GM21717 (cell line): ENCODE measurements around the gene PROM2.

ENCODE experiments used
- ATAC-seq: cut with Tn5 transposase; IDR thresholded peaks from one replicate; pipeline ENCODE4 v1.9.1; 2021; ENCODE audit warnings: mild to moderate bottlenecking, moderate library complexity; ENCODE audit not compliant: unreplicated experiment

Gene PROM2

DNA sequence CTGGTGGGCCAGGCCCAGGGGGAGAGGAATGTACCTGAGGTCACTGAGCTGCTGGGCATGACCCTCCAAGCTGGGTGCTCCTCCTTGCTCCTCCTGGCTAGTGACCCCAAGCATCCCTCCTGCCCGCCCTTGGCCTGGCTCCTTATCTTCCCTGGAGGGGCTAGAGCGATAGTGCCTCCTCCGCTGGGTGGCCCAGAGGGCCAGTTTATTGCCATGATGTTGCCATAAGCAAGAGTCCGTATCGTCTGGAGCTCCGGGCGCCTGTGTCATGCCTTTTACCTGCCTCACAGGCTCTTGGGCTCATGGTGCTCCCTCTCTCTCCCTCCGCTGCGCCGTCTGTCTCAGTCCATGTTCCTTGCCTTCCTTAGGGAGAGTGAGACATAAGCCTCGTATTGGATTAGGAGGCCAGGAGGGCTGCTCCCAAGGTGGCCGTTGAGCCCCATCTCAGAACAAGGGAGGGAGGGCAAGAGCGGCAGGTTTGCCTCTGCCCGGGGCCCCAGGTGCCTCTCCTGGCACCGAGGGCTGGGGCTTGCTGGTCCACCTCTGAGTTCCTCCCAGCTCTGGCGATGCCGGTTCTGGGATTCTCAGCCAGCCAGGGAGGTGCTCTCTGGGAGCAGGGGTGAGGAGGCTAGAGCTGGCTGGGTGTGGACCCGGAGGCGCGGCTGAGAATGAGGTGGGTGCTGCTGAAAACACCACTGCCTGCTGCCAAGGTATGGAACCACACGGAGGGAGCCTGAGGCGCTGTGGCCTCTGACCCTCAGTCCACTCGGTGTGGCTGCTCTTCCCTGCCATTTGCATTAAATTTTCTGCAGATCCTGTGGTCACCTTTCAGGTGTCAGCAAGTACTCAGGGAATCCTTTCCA is 45.5 kb downstream of the PROM2 start:
- no peak for ATAC-seq

DNA sequence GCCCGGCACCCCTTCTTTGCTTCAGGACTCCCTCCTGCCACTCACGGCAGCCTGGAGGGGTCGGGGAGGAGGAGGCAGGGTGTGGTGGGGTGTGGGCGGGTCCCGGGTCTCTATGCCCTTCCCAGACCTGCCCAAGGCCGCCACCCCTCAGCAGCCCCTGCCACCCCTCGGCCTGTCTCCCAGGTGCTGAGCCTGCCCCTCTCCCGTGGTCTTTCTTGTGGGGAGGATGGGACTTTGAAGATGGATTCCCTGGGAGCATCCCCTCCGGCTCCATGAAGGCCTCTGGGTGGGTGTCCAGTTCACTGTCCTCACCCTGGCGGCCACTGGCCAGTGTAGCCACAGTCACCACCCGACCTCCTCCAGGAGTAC is 46.1 kb downstream of the PROM2 start:
- ATAC-seq = no peak

DNA sequence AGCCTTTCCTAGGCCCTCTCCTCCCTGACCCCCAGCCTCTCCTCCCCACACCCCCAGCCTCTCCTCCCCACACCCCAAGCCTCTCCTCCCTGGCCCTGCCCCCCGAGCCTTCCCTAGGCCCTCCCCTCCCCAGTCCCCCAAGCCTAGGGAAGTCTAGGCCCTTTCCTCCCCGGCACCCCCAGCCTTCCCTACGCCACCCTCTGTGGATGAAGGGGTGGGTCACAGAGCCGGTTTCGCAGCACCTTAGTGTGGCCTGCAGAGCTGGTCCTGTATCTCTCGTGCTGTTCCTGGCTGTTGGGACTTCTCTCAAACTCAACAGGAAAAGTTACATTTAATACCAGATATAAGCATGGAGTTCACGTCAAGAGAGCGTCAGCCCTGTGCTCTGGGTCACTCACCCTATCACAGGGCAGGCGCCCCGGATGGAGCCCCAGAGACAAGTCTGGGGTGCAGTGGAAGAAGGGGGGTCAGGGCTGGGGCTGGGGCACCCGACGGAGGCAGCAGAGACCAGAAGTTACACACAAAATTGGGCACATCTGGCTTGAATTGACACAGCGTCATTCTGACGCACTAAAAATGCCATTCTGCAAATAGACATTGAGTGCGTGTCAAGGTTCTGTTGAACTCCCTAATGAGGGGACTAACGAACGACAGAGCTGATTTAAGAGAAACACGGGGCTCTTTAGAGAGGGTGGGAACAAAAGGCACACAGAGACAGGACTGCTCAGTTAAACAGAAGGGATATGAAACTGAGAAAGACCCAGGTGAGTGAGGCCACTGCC is 46.9 kb downstream of the PROM2 start:
- no peak for ATAC-seq

DNA sequence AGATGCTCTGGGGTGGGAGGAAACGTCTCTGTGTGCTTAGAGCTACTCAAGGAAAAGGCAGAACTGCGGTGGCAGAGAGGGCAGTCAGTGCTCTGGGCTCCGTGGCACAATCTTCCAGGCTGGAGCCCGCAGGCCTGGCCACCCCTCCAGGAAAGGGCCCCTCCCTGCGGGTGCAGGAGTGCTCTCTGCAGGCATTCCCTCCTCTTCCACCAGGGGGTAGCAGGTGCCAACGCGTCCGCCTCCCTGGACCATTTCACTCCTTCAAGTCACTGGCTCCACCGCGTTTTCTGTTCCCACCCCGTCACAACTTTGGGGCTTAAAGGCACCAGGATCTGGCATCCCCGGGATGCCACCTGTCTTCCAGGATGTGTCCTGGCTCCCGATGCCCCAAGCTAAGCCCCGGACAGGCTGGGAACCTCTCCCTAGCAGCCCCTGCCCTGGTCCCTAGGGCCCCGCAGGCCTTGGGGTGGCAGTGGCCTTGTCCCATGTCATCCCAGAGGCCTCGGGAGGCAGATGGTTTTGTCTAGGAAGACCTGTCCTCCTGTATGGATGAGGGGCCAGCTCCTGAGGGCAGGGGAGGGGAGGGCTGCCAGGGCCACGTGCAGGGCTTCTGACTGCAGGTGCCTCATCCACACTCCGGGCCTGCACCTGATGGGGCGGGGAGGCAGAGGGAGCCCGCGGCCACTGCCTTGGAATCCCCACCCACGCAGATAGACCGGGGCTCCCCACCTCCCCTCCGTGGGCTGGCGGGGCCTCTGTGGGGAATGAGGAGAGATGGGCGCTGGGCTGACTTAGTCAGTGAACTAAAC is 49.3 kb downstream of the PROM2 start:
- no peak for ATAC-seq

DNA sequence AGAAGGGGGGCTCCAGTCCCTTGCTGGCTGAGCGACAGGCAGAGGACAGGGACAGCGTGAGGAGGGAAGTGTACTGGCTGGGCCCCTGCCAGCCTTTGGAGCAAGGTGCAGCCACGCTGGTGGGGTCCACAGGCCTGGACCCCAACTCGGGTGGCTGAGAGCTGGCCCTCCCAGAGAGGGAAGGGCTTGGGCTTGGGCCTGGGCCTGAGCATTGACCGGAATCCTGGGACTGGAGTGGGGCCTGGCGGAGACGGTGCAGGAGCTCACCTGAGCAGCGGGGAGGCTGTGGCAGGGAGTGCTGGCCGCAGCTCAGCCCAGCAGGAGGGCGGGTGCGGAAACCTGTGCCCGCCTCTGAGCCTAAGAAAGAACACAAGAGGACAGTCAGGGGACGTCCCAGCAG is 50.8 kb downstream of the PROM2 start:
- ATAC-seq = no peak

DNA sequence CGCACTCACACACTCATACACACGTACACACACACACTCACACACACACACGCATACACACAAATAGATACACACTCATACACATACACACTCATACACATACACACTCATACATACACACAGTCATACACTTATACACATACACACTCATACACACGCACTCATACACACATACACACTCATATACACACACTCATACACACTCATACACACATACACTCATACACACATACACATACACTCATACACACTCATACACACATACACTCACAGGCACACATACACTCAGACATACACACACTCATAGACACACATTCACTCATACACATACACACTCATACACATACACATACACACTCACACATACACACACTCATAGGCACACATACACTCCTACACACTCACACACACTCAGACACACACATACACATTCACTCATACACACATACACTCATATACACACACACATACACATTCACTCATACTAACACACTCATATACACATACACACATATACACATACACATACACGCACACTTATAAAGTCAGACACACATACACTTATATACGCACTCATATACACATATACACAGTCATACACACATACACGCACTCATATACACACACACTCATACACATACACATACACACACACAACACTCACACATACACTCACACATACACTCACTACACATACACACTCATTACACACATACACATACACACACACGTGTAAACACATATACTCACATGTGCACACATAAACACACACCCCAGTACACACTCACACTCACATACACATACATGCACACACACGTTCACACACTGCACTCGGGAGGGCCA is 51.6 kb downstream of the PROM2 start:
- ATAC-seq = no peak

DNA sequence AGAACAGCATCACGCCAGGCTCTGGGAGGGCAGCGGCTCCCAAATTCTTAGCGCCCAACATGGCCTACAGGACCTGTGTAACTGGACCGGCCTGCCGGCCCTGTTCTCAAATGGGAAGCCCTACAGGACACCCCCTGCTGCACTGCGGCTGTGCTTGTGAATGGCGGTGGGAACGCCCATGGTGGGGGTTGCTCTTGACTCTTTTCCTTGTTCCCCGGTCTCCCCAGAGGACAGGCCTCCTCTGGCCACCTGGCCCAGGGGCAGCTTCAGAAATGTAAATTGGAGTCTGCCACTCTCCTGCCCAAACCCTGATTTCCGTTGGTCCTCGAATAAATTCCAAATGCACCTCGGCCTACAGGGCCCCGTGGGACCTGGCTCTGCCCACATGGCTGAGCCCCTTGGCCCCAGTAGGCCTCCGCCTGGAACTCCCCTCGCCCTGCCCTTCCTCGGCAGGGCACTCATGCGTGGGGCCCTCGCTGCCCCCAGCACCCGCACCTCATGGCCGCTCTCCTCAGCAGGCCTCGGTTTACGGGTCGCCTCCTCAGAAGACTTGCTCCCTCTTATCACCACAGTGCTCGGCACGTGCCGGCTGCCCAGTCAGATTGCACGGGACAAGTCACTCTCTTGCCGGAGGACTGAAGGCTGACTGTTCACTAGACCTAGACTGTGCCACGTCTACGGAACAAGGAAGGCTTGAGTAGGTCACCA is 52.3 kb downstream of the PROM2 start:
- no peak for ATAC-seq

DNA sequence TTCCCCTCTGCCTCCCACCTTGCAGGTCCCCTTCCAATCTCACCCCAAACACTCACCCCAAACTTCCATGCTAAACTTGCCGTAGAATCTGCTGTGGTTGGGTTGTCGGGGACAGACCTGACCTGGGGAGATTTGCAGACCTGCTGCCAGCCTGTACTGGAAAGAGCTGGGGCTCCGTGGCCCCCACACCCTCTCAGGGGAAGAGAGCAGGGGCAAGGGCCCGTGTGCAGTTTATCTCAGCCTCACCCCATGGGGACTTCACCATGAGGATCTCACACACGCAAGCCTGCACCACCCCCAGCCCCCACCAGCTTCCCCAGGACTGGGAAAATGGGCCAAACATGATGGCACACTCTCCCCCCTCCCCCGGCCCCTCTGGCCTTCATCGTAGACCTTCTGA is 53.6 kb downstream of the PROM2 start:
- ATAC-seq = no peak

DNA sequence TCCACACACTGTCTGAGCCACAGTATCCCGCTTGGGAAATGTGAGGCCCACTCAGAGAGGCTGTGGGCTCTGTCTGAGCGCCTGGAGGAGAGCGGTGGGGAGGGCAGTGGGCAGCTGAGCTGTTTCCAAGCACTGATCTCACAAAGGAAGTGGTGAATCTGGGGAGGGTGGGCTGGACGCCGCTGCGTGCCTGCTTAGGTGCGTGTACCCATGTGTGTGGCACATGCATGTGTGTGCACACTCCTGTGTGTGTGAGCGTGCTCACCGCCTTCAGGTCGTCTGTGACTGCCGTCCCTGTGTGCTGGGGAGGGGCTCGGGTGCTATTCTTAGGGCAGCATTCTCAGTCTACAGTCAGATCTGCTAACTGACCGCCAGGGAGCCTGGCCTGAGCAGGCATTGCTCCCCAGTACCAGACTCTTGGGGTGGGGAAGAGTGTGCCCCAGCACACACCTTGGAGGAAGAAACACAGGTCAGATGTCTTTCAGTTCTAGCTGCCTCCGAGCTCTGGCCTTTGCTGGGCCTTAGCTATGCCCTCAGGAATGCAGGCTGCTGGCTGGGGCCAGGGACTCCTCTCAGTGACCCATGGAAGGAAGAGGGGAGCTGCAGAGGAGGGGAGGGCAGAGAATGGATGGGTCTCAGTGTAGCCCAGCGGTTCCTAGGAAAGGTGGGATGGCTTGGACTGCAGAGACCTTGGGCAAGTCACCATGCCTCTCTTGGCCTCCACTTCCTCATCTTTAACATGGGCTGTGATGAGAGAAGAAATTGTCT is 54.3 kb downstream of the PROM2 start:
- no peak for ATAC-seq

DNA sequence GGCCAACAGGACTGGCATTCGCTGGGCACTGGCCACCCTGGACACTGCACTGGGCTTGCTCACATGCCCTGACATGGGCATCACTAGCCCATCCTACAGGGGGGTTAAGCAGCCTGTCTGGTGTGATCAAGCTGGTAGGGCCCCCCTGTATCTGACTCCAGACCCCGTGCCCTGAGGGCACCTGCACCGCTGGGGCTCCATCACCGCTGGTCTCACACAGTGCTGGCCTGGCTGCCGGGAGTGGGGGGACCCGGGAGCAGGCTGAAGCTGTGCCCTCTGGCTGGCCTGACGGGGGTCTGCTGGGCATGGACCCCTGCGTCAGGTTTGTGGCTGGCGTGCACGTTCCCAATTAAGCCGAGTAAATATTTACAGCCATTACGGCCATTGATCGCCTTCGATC is 55.2 kb downstream of the PROM2 start:
- no peak for ATAC-seq

DNA sequence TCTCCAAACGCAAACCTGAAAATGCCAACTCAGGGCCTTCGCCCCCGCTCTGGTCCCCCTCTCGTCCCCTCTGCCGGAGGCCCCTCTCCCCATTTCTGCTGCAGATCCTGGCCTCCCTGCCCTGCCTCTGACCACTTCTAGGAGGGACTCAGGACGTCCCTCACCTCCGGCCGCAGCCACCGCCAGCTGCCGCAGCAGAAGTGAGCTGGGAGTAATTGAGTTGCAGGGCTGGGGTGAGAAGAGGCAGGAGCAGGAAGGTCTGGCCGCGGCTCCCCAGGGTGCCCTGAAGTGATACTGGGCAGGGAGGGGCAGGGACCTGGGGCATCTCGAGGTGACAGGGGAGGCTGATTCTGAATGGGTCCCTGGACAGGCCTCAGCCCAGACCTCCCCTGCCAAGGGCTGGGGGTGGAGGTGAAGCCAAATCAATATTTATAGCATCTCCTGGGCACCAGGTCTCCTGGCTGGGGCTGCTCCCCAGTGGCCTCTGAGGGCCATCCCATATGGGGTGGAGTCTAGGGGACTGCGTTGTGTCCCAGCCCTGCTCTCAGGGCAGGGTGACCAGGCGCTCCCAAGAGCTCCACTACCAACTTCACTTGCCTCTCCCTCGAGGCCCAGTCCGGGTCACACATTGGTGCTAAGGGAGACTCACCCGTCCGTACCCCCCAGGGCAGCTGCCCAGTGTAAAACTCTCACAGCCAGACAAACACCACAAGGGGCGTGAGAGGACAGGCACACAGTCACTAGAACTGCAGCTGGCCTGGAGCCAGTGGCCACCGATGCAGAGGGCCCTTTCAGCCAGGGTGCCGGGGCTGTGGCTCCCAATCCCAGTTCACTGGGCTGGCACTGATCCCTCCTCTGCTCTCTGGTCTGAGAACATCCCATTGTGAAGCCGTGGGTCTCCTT is 55.9 kb downstream of the PROM2 start:
- no peak for ATAC-seq

DNA sequence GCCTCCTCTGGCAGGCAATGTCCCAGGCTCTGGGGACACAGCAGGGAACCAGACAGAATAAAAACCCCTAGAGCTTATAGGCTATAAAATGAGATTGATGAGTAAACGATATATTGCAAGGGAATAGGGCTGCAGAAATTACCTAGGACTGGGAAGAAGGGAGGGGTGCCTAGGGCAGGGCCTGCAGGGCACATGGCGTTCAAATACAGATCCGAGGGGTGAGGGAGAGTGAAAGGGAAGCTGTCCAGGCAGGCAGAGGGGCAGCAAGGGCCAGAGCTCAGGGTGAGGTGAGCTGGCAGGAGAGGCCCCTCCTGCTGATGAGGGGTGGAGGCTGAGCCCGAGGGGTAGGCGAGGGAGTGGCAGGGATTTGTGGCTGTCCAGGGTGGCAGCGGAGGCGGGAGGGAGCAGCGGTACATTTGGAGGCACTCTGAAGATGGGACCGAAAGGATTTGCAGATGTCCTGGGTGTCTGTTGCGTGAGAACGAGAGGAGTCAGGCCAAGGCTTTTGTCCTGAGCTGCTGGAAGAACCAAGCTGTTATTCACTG is 56.6 kb downstream of the PROM2 start:
- ATAC-seq = no peak

DNA sequence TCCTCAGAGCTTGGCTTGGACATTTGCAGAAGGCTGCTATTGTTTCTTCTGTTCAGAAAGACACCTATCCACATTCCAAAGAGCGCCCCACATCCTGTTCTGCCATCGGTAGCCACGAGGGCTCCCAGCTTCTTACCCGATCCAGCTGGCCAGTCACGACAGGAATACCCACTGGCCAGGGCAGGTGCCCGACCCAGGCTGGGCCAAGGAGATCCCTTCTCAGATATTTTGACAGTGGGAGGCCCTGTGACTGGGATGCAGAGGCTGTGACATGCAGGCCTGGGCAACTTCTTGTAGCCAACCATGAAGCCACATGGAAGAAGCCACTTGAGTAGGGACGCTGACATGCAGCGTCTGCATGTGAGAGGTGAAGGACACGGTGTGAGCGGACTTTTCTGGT is 57.4 kb downstream of the PROM2 start:
- no peak for ATAC-seq

DNA sequence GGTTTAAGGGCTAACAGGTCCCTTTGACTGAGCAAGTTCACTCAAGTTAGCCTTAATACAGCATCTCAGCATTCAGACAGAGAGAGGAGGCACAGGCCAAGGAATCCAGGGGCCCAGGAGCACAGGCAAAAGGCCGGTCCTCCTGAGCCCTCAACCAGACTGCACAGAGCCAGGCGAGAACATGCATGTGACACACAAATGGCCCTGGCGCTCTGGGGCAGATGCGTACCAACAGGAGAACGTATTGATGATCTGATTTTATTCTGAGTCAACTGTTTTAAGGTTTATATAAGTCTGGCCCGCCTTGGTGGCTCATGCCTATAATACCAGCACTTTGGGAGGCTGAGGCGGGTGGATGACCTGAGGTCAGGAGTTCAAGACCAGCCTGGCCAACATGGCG is 57.8 kb downstream of the PROM2 start:
- ATAC-seq = no peak

DNA sequence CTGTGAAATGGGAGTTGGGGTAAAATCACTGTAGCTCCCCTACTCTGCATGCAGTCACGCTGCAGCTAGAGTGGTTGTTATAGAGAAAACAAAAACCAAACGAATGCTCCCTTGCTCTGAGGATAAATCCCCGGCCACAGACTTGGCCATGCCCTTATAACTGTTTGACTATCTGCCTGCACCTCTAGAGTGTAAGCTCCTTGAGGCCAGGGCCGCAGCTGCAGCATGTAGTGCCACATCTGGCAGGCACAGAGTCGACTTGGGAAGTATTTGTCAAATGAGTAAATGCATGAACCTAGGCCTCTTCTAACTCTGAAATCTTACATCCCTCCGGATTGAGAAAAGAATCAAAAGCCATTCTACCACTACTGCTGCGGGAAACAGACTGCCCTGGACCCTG is 58.8 kb downstream of the PROM2 start:
- ATAC-seq = no peak

DNA sequence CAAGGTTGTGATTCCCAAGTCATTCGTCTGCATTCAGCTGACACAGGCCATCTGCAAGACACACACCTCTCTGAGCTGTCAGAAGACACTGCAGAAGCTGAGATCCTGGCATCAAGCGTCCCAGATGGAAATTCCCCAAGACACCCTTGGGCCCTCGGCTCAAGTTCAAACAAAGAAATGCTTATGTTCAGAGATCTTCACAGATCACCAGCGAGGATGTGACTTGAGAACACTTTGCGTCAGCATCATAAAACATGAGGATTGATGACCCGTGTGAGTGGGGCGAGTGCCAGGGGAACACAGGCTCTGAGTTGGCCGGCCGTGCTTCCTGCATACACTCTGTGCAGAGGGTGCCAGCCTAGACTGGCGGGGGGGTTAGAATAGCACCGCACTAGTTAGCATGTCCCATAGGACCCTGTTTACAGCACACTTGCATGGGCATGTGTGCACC is 59.7 kb downstream of the PROM2 start:
- ATAC-seq = no peak

DNA sequence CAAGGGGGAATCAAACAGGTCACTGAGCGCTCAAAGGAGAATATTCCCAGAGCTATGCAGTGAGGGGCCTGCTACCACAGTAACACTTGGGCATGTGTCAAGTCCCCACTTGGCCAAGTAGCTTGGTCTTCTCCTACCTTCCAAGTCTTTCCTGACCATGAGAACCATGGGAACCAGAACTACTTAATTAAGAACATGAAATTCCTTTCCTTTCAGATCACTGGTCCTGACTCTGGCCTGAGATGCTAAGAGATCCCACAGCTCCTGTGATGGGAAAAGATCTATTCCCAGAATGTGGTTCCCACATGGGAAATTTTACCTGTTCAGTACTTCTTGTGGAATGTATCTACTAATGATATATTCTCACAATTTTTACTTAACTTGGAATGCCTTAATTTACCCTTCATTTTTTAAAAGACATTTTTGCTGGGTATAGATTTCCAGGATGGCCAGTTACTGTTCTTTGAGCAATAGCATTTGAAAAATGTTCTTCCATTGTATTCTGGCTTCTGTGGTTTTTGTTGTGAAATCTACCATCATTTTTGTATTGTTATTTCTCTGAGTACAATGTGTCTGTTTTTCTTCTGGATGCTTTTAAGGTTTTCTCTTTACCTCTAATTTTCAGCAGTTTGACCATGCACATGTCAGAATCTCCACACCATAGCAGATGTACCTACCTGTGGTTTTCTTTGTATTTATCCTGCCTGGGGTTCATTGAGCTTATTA is 60.8 kb downstream of the PROM2 start:
- no peak for ATAC-seq
